ENCODE data around the gene NFAT5. TPM values are rescaled to one million over a fixed set of nuclear protein-coding genes. Genes with fewer than 3 reads are reported as not detected.

Gene NFAT5
- total and polyA plus RNA-seq, 9 of the 15 experiments (the other 6 are each of a cell fraction or from before 2014, with no cell fraction given) = 0.78 to 20.5 (median 12.4) TPM

- TF ChIP-seq, protein P1, sequence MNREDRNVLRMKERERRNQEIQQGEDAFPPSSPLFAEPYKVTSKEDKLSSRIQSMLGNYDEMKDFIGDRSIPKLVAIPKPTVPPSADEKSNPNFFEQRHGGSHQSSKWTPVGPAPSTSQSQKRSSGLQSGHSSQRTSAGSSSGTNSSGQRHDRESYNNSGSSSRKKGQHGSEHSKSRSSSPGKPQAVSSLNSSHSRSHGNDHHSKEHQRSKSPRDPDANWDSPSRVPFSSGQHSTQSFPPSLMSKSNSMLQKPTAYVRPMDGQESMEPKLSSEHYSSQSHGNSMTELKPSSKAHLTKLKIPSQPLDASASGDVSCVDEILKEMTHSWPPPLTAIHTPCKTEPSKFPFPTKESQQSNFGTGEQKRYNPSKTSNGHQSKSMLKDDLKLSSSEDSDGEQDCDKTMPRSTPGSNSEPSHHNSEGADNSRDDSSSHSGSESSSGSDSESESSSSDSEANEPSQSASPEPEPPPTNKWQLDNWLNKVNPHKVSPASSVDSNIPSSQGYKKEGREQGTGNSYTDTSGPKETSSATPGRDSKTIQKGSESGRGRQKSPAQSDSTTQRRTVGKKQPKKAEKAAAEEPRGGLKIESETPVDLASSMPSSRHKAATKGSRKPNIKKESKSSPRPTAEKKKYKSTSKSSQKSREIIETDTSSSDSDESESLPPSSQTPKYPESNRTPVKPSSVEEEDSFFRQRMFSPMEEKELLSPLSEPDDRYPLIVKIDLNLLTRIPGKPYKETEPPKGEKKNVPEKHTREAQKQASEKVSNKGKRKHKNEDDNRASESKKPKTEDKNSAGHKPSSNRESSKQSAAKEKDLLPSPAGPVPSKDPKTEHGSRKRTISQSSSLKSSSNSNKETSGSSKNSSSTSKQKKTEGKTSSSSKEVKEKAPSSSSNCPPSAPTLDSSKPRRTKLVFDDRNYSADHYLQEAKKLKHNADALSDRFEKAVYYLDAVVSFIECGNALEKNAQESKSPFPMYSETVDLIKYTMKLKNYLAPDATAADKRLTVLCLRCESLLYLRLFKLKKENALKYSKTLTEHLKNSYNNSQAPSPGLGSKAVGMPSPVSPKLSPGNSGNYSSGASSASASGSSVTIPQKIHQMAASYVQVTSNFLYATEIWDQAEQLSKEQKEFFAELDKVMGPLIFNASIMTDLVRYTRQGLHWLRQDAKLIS (CRISPR knock-in tag; IDR thresholded peaks at IDR 0.05) = 0 out of 2 replicates have a peak, but pooled peaks have one; percentile 34
- TF ChIP-seq ZBTB43 (CRISPR knock-in tag; IDR thresholded peaks at IDR 0.05) (peak; percentile 41; the same call in 1 of the 2 replicates), SMARCB1 (IDR thresholded peaks at IDR 0.05; ENCODE audit: insufficient read length, low read depth) (no peak), CXXC5 (CRISPR knock-in tag; IDR thresholded peaks at IDR 0.05) (peak; percentile 83), NCOR1 (IDR thresholded peaks at IDR 0.05) (peak; percentile 65), CCNT2 (IDR thresholded peaks at IDR 0.05; ENCODE audit: borderline replicate concordance, extremely low read depth, insufficient read length, low read depth, low read length) (peak; percentile 98), RBM14 (IDR thresholded peaks at IDR 0.05; ENCODE audit: borderline replicate concordance, insufficient read depth, low read depth, low read length) (0 out of 2 replicates have a peak, but pooled peaks have one; percentile 9), NR2C2 (CRISPR knock-in tag; IDR thresholded peaks at IDR 0.05) (no peak), NR2C2 (tag; IDR thresholded peaks at IDR 0.05) (no peak; the same call in 1 of the 2 replicates), ZBTB12 (CRISPR knock-in tag; IDR thresholded peaks at IDR 0.05) (no peak), LCOR (CRISPR knock-in tag; IDR thresholded peaks at IDR 0.05) (no peak), FUS (optimal IDR thresholded peaks at IDR 0.05; ENCODE audit: low read depth, low read length) (peak; percentile 60), MYC (IDR thresholded peaks at IDR 0.05; ENCODE audit: low read depth, low read length) (peak; percentile 89), MYC (CRISPR knock-in tag; IDR thresholded peaks at IDR 0.05; ENCODE audit: borderline replicate concordance, low read depth) (no peak), RBBP5 (IDR thresholded peaks at IDR 0.05; ENCODE audit: borderline replicate concordance, insufficient read depth, low read length, poor library complexity, severe bottlenecking) (peak; percentile 2), RBM17 (IDR thresholded peaks at IDR 0.05; ENCODE audit: borderline replicate concordance, low read depth, low read length) (no peak), RBM25 (IDR thresholded peaks at IDR 0.05; ENCODE audit: low read depth, low read length, severe bottlenecking) (peak; percentile 66), SMAD1 (IDR thresholded peaks at IDR 0.05; ENCODE audit: low read depth, low read length, partially characterized antibody) (peak; percentile 21), ESRRA (IDR thresholded peaks at IDR 0.05; ENCODE audit: borderline replicate concordance, low read depth) (peak; percentile 39; the same call in 1 of the 2 replicates)
- TF ChIP-seq, protein P2, sequence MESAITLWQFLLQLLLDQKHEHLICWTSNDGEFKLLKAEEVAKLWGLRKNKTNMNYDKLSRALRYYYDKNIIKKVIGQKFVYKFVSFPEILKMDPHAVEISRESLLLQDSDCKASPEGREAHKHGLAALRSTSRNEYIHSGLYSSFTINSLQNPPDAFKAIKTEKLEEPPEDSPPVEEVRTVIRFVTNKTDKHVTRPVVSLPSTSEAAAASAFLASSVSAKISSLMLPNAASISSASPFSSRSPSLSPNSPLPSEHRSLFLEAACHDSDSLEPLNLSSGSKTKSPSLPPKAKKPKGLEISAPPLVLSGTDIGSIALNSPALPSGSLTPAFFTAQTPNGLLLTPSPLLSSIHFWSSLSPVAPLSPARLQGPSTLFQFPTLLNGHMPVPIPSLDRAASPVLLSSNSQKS (CRISPR knock-in tag; IDR thresholded peaks at IDR 0.05) = no peak
Observed at GRCh38 chr16:69565671-69566239, at the start of gene NFAT5 (continued).

Data from K562 (cell line).